H1 (cell line): ENCODE data around the gene LIG3. TPM values are rescaled to one million over a fixed set of nuclear protein-coding genes. Genes with fewer than 3 reads are reported as not detected.

Experiments
- CBX5 ChIP-seq: fragments of 300-800, 300-1000 bp; sonication (generic); IDR thresholded peaks from 2 replicates; pipeline ENCODE4 v1.7.1; 2016; ENCODE audit warnings: antibody characterized with exemption, low read length, low read depth
- CREB1 ChIP-seq: IDR thresholded peaks from 2 replicates; pipeline ENCODE4 v1.6.1; 2012; ENCODE audit warnings: inconsistent platforms
- CTBP2 ChIP-seq: IDR thresholded peaks from 2 replicates; pipeline ENCODE4 v1.7.0; 2011; ENCODE audit warnings: borderline replicate concordance, mild to moderate bottlenecking, moderate library complexity, mixed read lengths, low read length; ENCODE audit not compliant: insufficient read depth, insufficient read length
- RXRA ChIP-seq: IDR thresholded peaks from 2 replicates; pipeline ENCODE4 v1.6.1; 2011; ENCODE audit warnings: low read depth, mild to moderate bottlenecking, low read length, moderate library complexity; ENCODE audit not compliant: insufficient read depth
- SP1 ChIP-seq: IDR thresholded peaks from 2 replicates; pipeline ENCODE4 v1.6.1; 2011; ENCODE audit warnings: low read depth, low read length
- SP4 ChIP-seq: IDR thresholded peaks from 2 replicates; pipeline ENCODE4 v1.6.1; 2012; ENCODE audit warnings: low read length, inconsistent platforms
- polyA plus RNA-seq, 7 experiments: library from polyadenylated mRNA; depleted of rRNA in 3 of 7; stranded (reverse) in 5 of 7; unstranded in 2 of 7; fragments of >200 nt in 5 of 7; fragments of 200-250 nt in 2 of 7; gene quantifications; 1 replicate in 5 of 7; 2 replicates in 1 of 7; 4 replicates in 1 of 7; pipeline versions ENCODE4 v1.2.1 to v1.2.3, GENCODE V29; 2011 to 2013; ENCODE audit warnings: missing spikeins in 2 of 7, mixed read lengths in 2 of 7
- total RNA-seq: library from RNA; stranded (reverse); fragmentation: NEBNext Ultra II Directional; extraction: Animal tissue kit (Norgen Biotek cat#: 25700); gene quantifications from 2 replicates; pipeline ENCODE4 v1.2.1, GENCODE V29; 2021
- TF ChIP-seq, protein P1 (sequence below): IDR thresholded peaks from 2 replicates; pipeline ENCODE4 v1.6.1; 2011; ENCODE audit warnings: low read depth, mild to moderate bottlenecking, low read length; ENCODE audit not compliant: insufficient read depth

Gene LIG3
- total and polyA plus RNA-seq, 2 of the 8 experiments (the other 6 are each of a cell fraction or from before 2014, with no cell fraction given): 63.6 to 89.3 TPM

DNA sequence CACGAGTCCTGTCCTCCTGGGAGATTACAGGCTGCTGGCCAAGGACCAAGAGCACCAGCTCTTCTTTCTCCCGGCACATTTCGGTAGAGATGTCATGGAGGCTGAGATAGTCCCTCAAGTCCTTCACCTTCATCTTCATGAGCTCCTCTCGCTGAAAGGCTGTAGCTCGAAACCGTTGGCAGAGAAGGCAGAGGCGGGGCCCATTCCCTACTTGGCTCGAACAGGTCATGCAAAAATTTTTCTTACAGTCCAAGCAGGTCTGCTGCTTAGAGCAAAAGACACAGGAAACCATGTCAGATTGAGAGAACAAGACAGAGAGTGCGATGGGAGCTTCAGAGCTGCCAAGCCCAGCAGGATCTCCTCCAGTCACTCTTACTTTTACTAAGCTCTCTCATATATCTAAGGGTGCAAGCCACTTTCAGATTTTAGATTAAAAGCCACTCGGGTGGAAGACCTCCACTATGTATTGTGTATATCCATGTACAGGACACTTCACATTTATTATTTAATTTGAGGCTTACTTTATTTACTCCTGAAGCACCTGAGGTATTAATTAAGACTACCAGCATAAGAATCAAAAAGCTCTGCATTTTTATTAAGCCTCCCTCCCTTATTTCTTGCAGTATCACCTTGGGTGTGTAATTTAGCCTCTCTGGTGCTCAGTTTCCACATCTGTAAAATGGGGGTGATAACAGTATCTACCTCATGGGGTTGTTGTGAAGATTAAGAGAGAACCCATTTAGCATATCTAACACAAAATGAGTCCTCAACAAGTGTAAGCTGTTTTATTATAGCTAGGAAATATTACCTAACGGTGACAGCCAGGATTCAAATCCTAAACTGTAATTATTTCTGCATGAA, 41.4 kb downstream of the LIG3 start (continued):
- TF ChIP-seq CREB1 (no peak), SP1 (no peak), CTBP2 (no peak), RXRA (no peak), SP4 (no peak), CBX5 (no peak)
- TF ChIP-seq, protein P1, sequence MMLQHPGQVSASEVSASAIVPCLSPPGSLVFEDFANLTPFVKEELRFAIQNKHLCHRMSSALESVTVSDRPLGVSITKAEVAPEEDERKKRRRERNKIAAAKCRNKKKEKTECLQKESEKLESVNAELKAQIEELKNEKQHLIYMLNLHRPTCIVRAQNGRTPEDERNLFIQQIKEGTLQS: no peak
